Measurements from ENCODE around the gene ABCC6.

DNA sequence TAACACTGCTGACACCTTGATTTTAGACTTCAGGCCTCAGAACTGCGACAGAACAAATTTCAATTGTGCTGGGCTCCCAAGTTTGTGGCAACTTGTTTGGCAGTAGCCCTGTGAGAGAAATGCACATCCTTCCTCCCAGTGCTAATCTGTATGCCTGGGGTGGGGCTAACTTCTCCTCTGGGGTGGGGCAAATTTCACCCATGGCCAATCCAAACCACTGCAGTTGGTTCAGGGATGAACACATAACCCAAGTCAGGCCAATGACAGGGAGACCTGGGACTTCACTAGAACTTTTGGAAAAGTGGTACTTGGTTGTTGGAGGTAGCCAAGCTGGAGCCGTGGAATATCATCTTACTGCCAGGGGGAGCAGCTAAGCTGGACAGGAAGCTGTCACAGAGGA is 56.3 kb downstream of the ABCC6 start:
- TF ChIP-seq, protein P1, sequence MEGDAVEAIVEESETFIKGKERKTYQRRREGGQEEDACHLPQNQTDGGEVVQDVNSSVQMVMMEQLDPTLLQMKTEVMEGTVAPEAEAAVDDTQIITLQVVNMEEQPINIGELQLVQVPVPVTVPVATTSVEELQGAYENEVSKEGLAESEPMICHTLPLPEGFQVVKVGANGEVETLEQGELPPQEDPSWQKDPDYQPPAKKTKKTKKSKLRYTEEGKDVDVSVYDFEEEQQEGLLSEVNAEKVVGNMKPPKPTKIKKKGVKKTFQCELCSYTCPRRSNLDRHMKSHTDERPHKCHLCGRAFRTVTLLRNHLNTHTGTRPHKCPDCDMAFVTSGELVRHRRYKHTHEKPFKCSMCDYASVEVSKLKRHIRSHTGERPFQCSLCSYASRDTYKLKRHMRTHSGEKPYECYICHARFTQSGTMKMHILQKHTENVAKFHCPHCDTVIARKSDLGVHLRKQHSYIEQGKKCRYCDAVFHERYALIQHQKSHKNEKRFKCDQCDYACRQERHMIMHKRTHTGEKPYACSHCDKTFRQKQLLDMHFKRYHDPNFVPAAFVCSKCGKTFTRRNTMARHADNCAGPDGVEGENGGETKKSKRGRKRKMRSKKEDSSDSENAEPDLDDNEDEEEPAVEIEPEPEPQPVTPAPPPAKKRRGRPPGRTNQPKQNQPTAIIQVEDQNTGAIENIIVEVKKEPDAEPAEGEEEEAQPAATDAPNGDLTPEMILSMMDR (IDR thresholded peaks at IDR 0.05; ENCODE audit: poor library complexity, severe bottlenecking): no peak
- TF ChIP-seq REST (IDR thresholded peaks at IDR 0.05; ENCODE audit: borderline replicate concordance) (no peak), EZH2 (IDR thresholded peaks at IDR 0.05; ENCODE audit: borderline replicate concordance, insufficient read depth, low read length, poor library complexity, severe bottlenecking) (no peak), RAD21 (conservative IDR thresholded peaks at IDR 0.05) (no peak), POLR2AphosphoS5 (IDR thresholded peaks at IDR 0.05) (no peak)

Measured in neural cell (in vitro differentiated cells).